OCI-LY7 (cell line): ENCODE results near the gene WDR77.

Source experiments
- CTCF ChIP-seq: fragments of 200-600 bp; sonication (generic); conservative IDR thresholded peaks from 2 replicates; pipeline ENCODE4 v1.5.1; 2014; ENCODE audit warnings: mild to moderate bottlenecking, antibody characterized with exemption, low read length, moderate library complexity, mixed read lengths
- EZH2phosphoT487 ChIP-seq: fragments of 200-600 bp; sonication (generic); IDR thresholded peaks from 2 replicates; pipeline ENCODE4 v1.6.1; 2018; ENCODE audit warnings: low read depth, borderline replicate concordance, mild to moderate bottlenecking, mixed run types, antibody characterized with exemption, low read length, moderate library complexity, mixed read lengths

GRCh38 chr1:111474106-111474505 lies 25.1 kb upstream of the WDR77 start:
- no peak for TF ChIP-seq CTCF
- TF ChIP-seq EZH2phosphoT487, result no peak
